ENCODE data around the gene CD59.

Gene CD59

DNA sequence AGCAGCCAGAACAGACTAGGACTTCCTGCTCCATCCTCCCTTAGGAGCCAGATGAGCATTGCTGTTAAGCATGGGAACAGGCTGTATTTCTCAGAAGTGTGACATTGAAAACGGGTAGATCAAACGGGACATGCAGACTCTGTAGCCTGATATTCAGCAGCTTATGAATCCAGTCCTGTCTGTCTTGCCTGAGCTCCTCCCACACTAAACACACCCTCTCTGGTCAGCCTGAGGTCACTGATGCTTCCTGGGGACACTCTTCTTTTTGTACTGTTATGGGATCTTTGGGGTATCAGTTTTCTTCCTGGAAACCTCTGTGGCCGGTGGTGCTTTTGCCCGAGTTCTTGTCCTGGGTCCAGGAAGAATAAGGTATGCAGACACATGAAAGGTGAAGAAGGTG, 71.4 kb downstream of the CD59 start:
- TF ChIP-seq FOXP2 (optimal IDR thresholded peaks at IDR 0.05; ENCODE audit: borderline replicate concordance, extremely low read depth, extremely low read length, insufficient read depth) (no peak), POLR2AphosphoS5 (IDR thresholded peaks at IDR 0.05; ENCODE audit: low read depth, low read length) (no peak), REST (IDR thresholded peaks at IDR 0.05; ENCODE audit: insufficient read depth in 1 of 2, low read depth in 2 of 2, low read length in 2 of 2) (no peak), TAF1 (IDR thresholded peaks at IDR 0.05; ENCODE audit: borderline replicate concordance, insufficient read depth, low read length) (no peak)

- TF ChIP-seq TAF1 (IDR thresholded peaks at IDR 0.05; ENCODE audit: borderline replicate concordance, insufficient read depth, low read length) (no peak), POLR2AphosphoS5 (IDR thresholded peaks at IDR 0.05; ENCODE audit: low read depth, low read length) (no peak), REST (IDR thresholded peaks at IDR 0.05; ENCODE audit: insufficient read depth in 1 of 2, low read depth in 2 of 2, low read length in 2 of 2) (no peak), SIN3A (IDR thresholded peaks at IDR 0.05; ENCODE audit: borderline replicate concordance, insufficient read depth, low read length) (no peak)
Measured at GRCh38 chr11:33664166-33664565, 72.1 kb downstream of the CD59 start.

DNA sequence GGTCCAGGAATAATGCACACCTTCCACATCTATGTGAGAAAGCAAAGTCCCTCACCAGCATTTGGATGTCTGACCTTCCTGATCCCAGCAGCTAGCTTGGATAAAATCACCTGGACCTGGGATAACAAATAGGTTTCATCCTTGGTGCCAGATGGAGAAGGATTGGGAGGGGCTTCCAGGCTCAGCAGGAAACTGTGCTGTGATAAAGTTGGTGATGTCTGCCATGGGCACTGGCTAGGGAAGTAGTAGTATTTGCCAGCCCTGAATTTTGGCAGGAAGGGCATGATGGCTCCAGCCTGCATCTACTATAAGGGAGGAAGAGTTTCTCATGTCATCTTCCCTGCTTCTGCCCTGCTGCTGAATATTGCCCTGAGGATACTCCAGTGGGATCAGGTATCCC, 73.1 kb downstream of the CD59 start:
- TF ChIP-seq SIN3A (IDR thresholded peaks at IDR 0.05; ENCODE audit: borderline replicate concordance, insufficient read depth, low read length) (no peak), FOXP2 (optimal IDR thresholded peaks at IDR 0.05; ENCODE audit: borderline replicate concordance, extremely low read depth, extremely low read length, insufficient read depth) (no peak), TAF1 (IDR thresholded peaks at IDR 0.05; ENCODE audit: borderline replicate concordance, insufficient read depth, low read length) (no peak), POLR2AphosphoS5 (IDR thresholded peaks at IDR 0.05; ENCODE audit: low read depth, low read length) (no peak), REST (IDR thresholded peaks at IDR 0.05; ENCODE audit: insufficient read depth in 1 of 2, low read depth in 2 of 2, low read length in 2 of 2) (no peak)

- TF ChIP-seq FOXP2 (optimal IDR thresholded peaks at IDR 0.05; ENCODE audit: borderline replicate concordance, extremely low read depth, extremely low read length, insufficient read depth) (no peak), REST (IDR thresholded peaks at IDR 0.05; ENCODE audit: insufficient read depth in 1 of 2, low read depth in 2 of 2, low read length in 2 of 2) (no peak), SIN3A (IDR thresholded peaks at IDR 0.05; ENCODE audit: borderline replicate concordance, insufficient read depth, low read length) (no peak), POLR2AphosphoS5 (IDR thresholded peaks at IDR 0.05; ENCODE audit: low read depth, low read length) (no peak), TAF1 (IDR thresholded peaks at IDR 0.05; ENCODE audit: borderline replicate concordance, insufficient read depth, low read length) (no peak)
Measured at GRCh38 chr11:33660962-33661361, 75.3 kb downstream of the CD59 start.
